GM19025 (cell line): ENCODE data around the gene SYT6.

Source experiments
- ATAC-seq: cut with Tn5 transposase; IDR thresholded peaks from one replicate; pipeline ENCODE4 v1.9.1; 2021; ENCODE audit warnings: mild to moderate bottlenecking, low read depth, moderate library complexity; ENCODE audit not compliant: unreplicated experiment

Gene SYT6

GRCh38 chr1:114122941-114123618, 30.6 kb downstream of the SYT6 start:
- no peak for ATAC-seq

DNA sequence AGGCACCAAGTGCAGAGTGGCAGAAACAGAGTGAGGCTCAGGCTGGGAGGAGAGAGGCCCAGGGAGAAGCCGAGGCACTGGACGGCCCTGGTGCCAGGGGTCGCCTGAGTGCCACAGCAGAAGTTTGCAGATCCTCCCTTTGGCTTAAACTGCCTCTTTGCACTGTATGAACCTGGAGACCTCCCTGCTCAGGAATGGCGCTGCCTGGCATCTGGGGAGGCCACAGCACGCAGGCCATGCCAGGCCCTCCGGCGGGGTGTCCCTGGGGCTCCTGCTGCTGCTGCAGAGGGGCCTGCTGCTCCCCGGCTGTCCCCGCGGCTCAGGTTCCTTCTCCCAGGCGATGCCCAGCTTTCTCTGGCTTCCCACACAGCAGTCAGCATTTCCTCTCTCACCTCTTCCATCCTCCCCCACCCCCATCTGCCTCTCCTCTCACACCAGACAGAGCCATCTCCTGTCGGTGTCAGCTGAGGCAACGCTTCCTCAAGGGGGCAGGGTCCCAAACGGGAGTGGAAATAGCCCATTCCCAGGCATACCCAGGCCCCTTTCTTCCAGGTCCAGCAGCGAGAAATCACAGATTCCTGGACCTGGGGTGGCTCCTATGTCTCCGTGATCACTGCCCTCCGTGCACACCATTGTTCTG, 35.2 kb downstream of the SYT6 start:
- ATAC-seq, result no peak

GRCh38 chr1:114117654-114118053, 36.0 kb downstream of the SYT6 start:
- ATAC-seq, result no peak

- no peak for ATAC-seq
Measured at GRCh38 chr1:114116086-114116485, 37.6 kb downstream of the SYT6 start.

DNA sequence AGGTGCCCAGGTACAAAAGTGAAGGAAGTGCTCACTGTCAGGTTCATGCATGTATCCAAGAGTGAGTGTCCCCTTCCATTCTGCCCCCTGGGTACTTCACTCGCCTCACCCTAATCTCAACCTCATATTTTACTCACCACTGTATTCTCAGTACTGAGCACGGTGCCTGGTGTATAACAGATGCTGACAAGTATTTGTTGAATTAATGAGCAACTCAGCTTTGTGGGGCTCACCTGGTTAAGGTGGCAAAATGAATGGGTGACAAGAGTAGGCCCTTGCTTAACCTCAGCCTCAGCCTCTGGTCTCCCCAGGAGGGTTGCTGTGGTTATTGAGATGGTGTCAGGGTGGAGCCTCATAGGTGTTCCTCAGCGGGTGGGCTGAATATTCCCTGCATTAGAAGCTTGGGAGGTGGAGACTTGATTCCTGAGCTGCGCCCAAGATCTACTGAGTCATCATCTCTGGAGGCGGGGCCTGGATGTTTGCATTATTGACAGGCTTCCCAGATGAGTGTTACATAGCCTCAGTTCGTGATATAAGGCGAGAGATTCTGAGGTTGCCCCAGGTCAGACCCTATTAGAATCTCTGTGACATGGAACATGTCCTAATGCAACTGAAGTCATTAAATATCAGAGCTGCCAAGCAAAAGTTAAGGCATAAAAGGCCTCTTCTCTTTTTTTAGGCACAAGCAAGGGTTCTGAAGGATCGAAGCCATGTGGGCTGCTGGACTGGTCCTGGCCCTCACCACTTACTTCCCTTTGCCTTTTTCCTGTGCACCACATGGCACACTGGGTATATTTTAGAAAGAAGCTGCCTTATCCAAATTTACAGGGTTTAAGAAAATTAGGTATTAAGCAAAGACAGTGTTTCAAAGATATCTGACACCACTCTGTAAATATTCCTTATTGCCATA, 39.2 kb downstream of the SYT6 start:
- ATAC-seq, result no peak

- ATAC-seq, result no peak
Measured at GRCh38 chr1:114113411-114114184, 40.1 kb downstream of the SYT6 start.

GRCh38 chr1:114112775-114113174, 40.9 kb downstream of the SYT6 start:
- no peak for ATAC-seq

GRCh38 chr1:114111731-114112641, 41.7 kb downstream of the SYT6 start:
- ATAC-seq, result no peak

GRCh38 chr1:114109981-114110380, 43.7 kb downstream of the SYT6 start:
- ATAC-seq, result no peak

DNA sequence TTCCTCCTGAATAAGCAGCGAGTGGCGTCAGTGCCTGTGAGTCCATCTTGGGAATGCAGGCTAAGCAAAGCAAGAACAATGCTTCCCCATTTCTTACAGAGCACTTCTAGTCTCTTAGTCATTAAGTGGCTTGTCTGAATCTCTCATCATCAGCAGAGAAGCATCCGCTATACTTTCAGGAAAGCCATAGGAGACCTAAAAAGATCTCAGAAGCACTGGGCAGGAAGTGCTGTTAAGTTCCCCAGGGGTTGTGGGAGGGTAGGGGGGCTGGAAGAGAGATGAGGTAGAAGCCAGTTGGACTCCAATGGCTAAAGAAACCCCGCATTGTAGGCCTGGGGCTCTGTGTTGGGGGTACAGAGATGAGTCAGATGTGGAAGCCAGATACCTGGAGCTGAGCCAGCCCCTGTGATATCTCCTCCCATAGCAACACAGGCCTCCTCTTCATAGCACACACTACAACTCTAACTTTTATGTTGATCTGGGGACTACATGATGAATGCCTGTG, 44.9 kb downstream of the SYT6 start:
- peak; percentile 74 for ATAC-seq

- no peak for ATAC-seq
Measured at GRCh38 chr1:114107474-114108435, 45.9 kb downstream of the SYT6 start.

- ATAC-seq, result no peak
Measured at GRCh38 chr1:114105421-114105979, 48.2 kb downstream of the SYT6 start.

DNA sequence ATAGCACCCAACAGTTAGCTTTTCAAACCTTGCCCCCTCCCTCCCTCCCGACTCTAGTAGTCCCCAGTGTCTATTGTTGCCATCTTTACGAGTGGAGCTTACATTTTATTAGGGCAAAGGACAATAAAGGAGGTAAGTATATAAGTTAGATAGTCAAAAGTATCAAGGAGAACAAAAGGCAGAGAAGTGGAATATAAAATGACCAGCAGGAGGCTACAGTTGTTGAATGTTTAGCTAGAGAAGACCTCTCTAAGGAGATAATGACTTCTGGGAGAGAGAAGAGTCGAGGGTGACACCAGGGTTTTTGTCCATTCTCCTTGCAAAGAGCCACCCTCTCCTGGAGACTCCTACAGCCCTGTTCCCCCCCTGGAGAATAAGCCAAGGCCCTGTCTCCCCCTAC, 48.7 kb downstream of the SYT6 start:
- ATAC-seq, result no peak

DNA sequence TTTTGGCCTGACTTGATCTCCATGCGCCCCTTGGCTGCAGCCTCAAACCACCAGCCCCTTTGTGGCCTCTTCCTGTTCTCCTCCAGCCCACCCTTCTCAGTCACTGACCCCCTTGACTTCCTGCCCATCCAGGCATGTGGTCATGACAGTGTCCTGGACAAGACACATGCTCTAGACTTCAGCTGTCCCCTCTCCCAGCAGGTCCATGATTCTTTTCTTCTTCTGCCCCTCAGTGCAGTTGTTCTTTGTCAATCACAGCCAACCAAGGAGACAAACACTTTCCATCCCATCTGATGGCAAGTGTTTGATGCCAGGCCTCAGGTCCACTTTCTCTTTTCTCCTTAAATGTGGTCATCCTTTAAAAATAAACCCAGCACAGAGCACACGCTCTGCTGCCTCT, 49.7 kb downstream of the SYT6 start:
- ATAC-seq, result no peak

- no peak for ATAC-seq
Measured at GRCh38 chr1:114102136-114102535, 51.5 kb downstream of the SYT6 start.

GRCh38 chr1:114100148-114100547, 53.5 kb downstream of the SYT6 start:
- ATAC-seq, result no peak

DNA sequence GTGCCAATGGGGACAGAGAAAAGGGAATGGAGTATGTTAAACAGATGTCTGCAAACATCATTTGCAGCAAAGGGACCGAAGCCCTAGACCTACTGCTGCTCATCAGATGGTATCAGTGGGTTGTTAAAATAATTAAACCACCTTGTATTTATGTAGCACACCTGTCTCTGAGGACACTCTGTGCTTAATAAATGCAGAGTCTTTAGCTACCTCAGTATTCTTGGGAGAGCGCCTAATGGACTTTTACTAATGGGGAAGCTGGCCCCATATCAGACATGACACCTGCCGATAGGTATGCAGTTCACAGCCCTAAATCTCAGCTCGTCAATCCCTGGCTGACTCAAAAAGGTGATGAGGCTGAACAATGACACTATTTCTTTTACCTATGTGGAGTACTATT, 54.4 kb downstream of the SYT6 start:
- no peak for ATAC-seq

- no peak for ATAC-seq
Measured at GRCh38 chr1:114097109-114097508, 56.6 kb downstream of the SYT6 start.
